Thyroid gland (tissue), 4 donors: ENCODE results near the gene EHBP1L1. TPM values are rescaled to one million over a fixed set of nuclear protein-coding genes. Genes with fewer than 3 reads are reported as not detected.
A peak's percentile ranks its signal among the peaks of the same experiment; 100 is the strongest.

Experiments used
- DNase-seq, 2 donors: peaks; one replicate each; pipeline ENCODE4 v3.0.0-alpha.2; 2019
- H3K27ac ChIP-seq, 3 donors: fragments of 200-600 bp; sonication (generic); 1 replicate in 2 of 3; 2 replicates in 1 of 3; pipeline ENCODE4 v1.5.1; 2016 to 2019; ENCODE audit warnings: mild to moderate bottlenecking in 1 of 3, moderate library complexity in 1 of 3
- H3K27me3 ChIP-seq: fragments of 200-600 bp; sonication (generic); one replicate; pipeline ENCODE4 v1.5.1; 2019
- H3K36me3 ChIP-seq, 2 donors: fragments of 200-600 bp; sonication (generic); one replicate each; pipeline ENCODE4 v1.5.1; 2016 to 2019
- H3K4me1 ChIP-seq, 2 donors: fragments of 200-600 bp; sonication (generic); one replicate each; pipeline ENCODE4 v1.5.1; 2017 to 2019
- H3K4me3 ChIP-seq, 3 donors: fragments of 200-600 bp; sonication (generic); replicated peaks in 1 of 3; 1 replicate in 2 of 3; 2 replicates in 1 of 3; pipeline ENCODE4 v1.5.1; 2016; ENCODE audit warnings: mild to moderate bottlenecking in 1 of 3
- H3K9me3 ChIP-seq: fragments of 200-600 bp; sonication (generic); one replicate; pipeline ENCODE4 v1.5.1; 2017
- POLR2A ChIP-seq, 2 donors: fragments of 450-650 bp; IDR thresholded peaks; one replicate each; pipeline ENCODE4 v1.6.1; 2017; ENCODE audit warnings: antibody characterized with exemption in 2 of 2, mild to moderate bottlenecking in 2 of 2, moderate library complexity in 1 of 2
- WGBS, 2 donors: methylation state at CpG; one replicate each; pipeline ENCODE4 v1.1.5; 2017; 5-methylcytosine and 5-hydroxymethylcytosine counted together
- intact Hi-C: fragments of 100-400 bp; cut with DNase I; formaldehyde crosslinking; loops from one replicate; pipeline ENCODE4 v1.15.1; 2023
- total RNA-seq, 4 donors: library from RNA; depleted of rRNA; stranded (reverse); fragments of >200 nt; gene quantifications; one replicate each; pipeline ENCODE4 v1.2.3, GENCODE V29; 2016
- TF ChIP-seq, protein P1 (sequence below), 6 experiments: fragments of 200-600 bp in 3 of 6; fragments of 450-650 bp in 3 of 6; sonication (generic) in 3 of 6; IDR thresholded peaks; one replicate each; pipeline ENCODE4 v1.5.1; 2016 to 2019; ENCODE audit warnings: antibody characterized with exemption in 6 of 6, mild to moderate bottlenecking in 2 of 6, inconsistent platforms in 1 of 6, moderate library complexity in 1 of 6

The EHBP1L1 gene
- total RNA-seq, 4 donors from 2014 or later: 8.6 to 18.8 (median 12.0) TPM

DNA sequence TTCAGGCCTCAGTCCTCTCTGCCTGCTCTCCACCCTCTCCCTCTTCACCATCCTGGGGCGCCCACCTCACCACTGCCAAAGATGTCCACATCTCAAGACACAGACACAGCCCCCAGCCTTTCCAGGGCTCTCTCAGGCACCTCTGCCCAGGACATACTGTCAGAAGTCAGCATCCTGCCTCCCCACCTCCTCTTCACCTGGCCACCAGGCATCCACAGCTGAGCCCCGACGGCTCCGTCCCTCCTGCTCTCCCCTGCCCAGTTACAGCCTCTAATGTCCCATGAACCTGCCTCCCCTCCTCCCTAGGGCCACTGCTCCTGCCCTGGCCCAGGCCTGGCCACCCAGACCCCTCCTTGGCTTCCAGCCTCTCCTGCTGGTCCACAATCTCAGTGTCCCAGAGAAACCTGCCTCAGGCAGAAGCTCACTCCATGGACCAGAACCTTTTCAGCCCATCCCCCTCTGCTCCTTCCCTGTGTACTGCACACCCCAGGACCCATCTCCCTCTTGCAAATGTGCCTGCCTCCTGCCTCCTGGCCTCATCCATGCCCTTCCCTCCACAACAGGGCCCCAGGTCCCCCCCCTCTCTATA, 20.9 kb upstream of the EHBP1L1 start:
- H3K36me3 ChIP-seq: no peaks in the 10 kb centered on the region
- TF ChIP-seq, protein P1, sequence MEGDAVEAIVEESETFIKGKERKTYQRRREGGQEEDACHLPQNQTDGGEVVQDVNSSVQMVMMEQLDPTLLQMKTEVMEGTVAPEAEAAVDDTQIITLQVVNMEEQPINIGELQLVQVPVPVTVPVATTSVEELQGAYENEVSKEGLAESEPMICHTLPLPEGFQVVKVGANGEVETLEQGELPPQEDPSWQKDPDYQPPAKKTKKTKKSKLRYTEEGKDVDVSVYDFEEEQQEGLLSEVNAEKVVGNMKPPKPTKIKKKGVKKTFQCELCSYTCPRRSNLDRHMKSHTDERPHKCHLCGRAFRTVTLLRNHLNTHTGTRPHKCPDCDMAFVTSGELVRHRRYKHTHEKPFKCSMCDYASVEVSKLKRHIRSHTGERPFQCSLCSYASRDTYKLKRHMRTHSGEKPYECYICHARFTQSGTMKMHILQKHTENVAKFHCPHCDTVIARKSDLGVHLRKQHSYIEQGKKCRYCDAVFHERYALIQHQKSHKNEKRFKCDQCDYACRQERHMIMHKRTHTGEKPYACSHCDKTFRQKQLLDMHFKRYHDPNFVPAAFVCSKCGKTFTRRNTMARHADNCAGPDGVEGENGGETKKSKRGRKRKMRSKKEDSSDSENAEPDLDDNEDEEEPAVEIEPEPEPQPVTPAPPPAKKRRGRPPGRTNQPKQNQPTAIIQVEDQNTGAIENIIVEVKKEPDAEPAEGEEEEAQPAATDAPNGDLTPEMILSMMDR (IDR thresholded peaks at IDR 0.05): no peak
- no peak for TF ChIP-seq POLR2A (IDR thresholded peaks at IDR 0.05)
- no peaks in the 10 kb centered on the region for H3K27me3 ChIP-seq
- DNase-seq: no peak
- H3K9me3 ChIP-seq: no peaks in the 10 kb centered on the region
- peak overlapping the region in 2 of 3 donors; percentile 94 to 97 for H3K27ac ChIP-seq
- 70 to 93% methylated on average over 4 of the region's 4 CpGs for WGBS, 2 donors
- peaks cover 38 to 66% of the 10 kb centered on the region in 2 donors for H3K4me1 ChIP-seq
- no peak overlapping the region for H3K4me3 ChIP-seq
- intact Hi-C loops: no loop called here

DNA sequence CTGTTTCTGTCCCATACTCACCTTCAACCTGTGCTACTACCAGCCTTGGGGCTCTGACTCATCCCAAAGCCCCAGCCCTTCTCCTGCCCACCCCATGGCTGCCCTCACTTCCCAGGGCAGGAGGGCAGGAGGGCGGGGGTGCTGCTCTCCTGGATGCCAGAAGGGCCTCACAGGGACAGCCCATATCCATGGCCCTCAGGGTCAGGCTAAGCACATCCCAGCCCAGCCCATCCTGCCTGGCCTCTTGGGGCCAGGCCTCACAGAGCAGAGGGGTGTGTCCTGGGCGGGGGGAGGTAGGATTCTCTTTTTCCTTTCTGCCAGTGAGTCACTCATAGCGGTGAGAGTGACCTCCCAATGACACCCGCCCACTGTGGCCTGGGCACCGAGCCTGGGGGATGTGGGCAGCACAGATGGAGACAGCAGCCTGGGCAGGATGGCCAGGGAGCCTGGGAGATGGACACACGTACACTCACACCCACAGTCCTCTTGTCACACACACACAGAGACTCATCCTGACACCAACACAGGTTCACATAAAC, 20.1 kb upstream of the EHBP1L1 start:
- WGBS, 2 donors: 60 to 79% methylated on average over 1 to 3 of the region's 6 CpGs
- Histone ChIP-seq H3K27me3 (no peaks in the 10 kb centered on the region), H3K4me3 (no peak overlapping the region), H3K27ac (peak overlapping the region in 2 of 3 donors; percentile 94 to 97), H3K36me3 (no peaks in the 10 kb centered on the region), H3K9me3 (no peaks in the 10 kb centered on the region), H3K4me1 (peaks cover 47 to 74% of the 10 kb centered on the region in 2 donors)
- TF ChIP-seq POLR2A (IDR thresholded peaks at IDR 0.05): no peak
- TF ChIP-seq, protein P1 (IDR thresholded peaks at IDR 0.05): no peak
- intact Hi-C loops: no loop called here
- peak in 1 of 2 donors; percentile 45 for DNase-seq

DNA sequence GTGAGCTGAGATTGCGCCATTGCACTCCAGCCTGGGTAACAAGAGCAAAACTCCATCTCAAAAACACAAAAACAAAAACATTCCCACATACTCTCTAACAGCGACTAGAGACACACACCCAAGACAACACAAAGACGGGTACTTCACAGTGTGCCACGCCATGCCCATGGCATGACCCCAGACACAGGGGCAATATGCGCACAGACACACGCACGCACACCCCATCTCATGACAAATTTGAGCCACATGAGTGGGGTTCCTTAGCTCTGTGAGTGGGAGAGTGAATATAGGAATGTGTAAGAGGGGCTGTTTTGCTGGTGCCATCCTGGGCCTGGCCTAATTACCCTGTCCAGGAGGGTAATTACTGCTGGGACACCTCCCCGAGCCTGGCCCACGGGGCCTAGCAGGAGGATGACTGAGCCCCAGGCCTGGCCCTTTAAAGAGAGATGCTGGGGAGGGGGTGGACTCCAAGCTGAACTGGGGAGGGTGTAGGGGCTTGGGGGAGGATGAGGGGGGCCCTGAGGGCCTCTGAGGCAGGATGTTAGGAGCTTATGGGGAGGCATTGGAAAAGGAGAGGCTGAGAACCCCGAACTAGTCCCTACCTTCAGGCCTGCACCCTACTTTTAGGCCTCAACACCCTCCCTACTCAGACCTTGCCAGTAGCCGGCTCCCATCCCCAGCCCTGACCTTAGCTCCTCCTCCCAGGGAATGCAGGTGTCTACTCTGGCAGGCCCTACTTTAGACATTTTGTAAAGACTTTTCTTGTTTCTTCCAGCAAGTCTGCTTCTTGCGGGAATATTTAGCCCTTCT, 19.2 kb upstream of the EHBP1L1 start:
- Histone ChIP-seq H3K36me3 (no peaks in the 10 kb centered on the region), H3K4me3 (peak overlapping the region in 1 of 3 donors; percentile 55), H3K27ac (peak overlapping the region; percentile 94 to 100 (median 97)), H3K27me3 (no peaks in the 10 kb centered on the region), H3K4me1 (peaks cover 48 to 70% of the 10 kb centered on the region in 2 donors), H3K9me3 (no peaks in the 10 kb centered on the region)
- 75 to 82% methylated on average over 10 to 12 of the region's 12 CpGs for WGBS, 2 donors
- TF ChIP-seq POLR2A (IDR thresholded peaks at IDR 0.05): no peak
- TF ChIP-seq, protein P1 (IDR thresholded peaks at IDR 0.05): no peak
- DNase-seq: peak in 1 of 2 donors; percentile 49
- intact Hi-C loops: no loop called here

DNA sequence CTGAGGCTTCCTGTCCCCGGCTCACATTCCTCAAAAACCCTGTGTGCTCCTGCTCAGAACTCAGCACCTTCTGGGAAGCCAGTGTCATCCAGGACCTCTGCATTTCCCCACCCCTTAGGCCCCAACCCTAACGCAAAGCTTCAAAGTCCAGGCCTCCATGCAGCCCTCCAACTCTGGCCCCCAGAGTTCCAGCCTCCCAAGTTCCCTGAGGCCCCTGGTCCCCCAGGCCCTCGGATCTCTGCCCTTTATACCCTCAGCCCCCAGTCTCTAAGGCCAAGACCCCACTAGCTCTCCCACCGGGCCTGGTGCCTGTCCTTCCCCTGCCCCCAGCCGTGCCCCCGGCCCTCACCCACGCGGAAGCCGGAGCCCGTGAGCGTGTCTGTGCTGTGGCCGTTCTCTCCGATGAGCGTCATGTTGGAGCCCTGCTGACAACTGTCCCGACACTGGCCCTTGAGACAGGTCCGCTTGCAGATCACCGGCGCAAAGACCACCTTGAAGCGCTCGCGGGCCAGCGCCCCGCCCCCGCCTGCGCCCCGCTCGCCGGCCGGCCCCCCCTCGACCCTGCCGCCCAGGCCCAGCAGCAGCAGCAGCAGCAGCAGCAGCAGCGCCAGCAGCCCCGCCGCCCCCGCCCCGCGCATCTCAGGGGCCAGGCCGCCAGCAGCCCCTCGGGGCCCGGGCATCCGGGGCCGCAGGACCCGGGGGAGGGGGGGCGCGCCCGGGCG, 18.4 kb upstream of the EHBP1L1 start:
- Histone ChIP-seq H3K9me3 (no peaks in the 10 kb centered on the region), H3K4me3 (peak overlapping the region in 2 of 3 donors; percentile 20 to 55), H3K27ac (peak overlapping the region; percentile 94 to 100 (median 97)), H3K27me3 (no peaks in the 10 kb centered on the region), H3K4me1 (peaks cover 48 to 62% of the 10 kb centered on the region in 2 donors), H3K36me3 (no peaks in the 10 kb centered on the region)
- intact Hi-C loops: no loop called here
- peak in 1 of 2 donors; percentile 44 for DNase-seq
- WGBS, 2 donors: 5 to 8% methylated on average over 17 to 23 of the region's 47 CpGs
- TF ChIP-seq, protein P1 (IDR thresholded peaks at IDR 0.05): no peak
- TF ChIP-seq POLR2A (IDR thresholded peaks at IDR 0.05): no peak
